BE2C (cell line): ENCODE results near the gene HTN3.
"Not testable (repeated sequence)": the region's sequence is repeated elsewhere in the genome, so short reads cannot be mapped to it uniquely, and the experiment has no call there.

ENCODE experiments used
- DNase-seq: peaks from one replicate; pipeline ENCODE4 v3.0.0-alpha.2; 2020
- H3K27me3 ChIP-seq: fragments of 250-450 bp; sonication (Bioruptor Pico); 2 replicates; pipeline ENCODE4 v1.5.1; 2020; ENCODE audit warnings: mild to moderate bottlenecking
- H3K36me3 ChIP-seq: fragments of 250-450 bp; sonication (Bioruptor Pico); 2 replicates; pipeline ENCODE4 v1.5.1; 2020; ENCODE audit warnings: mild to moderate bottlenecking
- H3K4me1 ChIP-seq: fragments of 250-450 bp; sonication (Bioruptor Pico); 2 replicates; pipeline ENCODE4 v1.5.1; 2020
- H3K4me3 ChIP-seq: 2 replicates; pipeline ENCODE4 v1.5.1; 2011; ENCODE audit warnings: low read depth, low read length
- H3K9me3 ChIP-seq: fragments of 250-450 bp; sonication (Bioruptor Pico); 2 replicates; pipeline ENCODE4 v1.5.1; 2020
- CTCF ChIP-seq: IDR thresholded peaks from 2 replicates; pipeline ENCODE4 v1.5.1; 2012; ENCODE audit warnings: mild to moderate bottlenecking, low read depth, low read length

HTN3 gene

GRCh38 chr4:70041652-70042286, 13.5 kb downstream of the HTN3 start:
- Histone ChIP-seq H3K9me3 (no peaks in the 10 kb centered on the region; the same call in 1 of the 2 replicates), H3K36me3 (no peaks in the 10 kb centered on the region), H3K27me3 (no peaks in the 10 kb centered on the region), H3K4me3 (no peak overlapping the region), H3K4me1 (no peaks in the 10 kb centered on the region)
- peak; percentile 21 for DNase-seq
- no peak for TF ChIP-seq CTCF

- H3K4me1 ChIP-seq, H3K36me3 ChIP-seq, DNase-seq, H3K9me3 ChIP-seq, H3K4me3 ChIP-seq, H3K27me3 ChIP-seq: not testable (repeated sequence)
Measured at GRCh38 chr4:70050138-70050537, 21.9 kb downstream of the HTN3 start, which contains the start of gene HTN1. HTN1 (plus strand) TSS chr4:70050438; CDS start chr4:70053077, 2,639 bp downstream.

GRCh38 chr4:70056534-70056933, 28.3 kb downstream of the HTN3 start:
- H3K36me3 ChIP-seq, H3K4me3 ChIP-seq, H3K4me1 ChIP-seq, H3K27me3 ChIP-seq, H3K9me3 ChIP-seq, DNase-seq: not testable (repeated sequence)

- H3K27me3 ChIP-seq = no peaks in the 10 kb centered on the region
- no peaks in the 10 kb centered on the region for H3K36me3 ChIP-seq
- no peak overlapping the region for H3K4me3 ChIP-seq
- no peaks in the 10 kb centered on the region for H3K9me3 ChIP-seq
- no peaks in the 10 kb centered on the region for H3K4me1 ChIP-seq
- TF ChIP-seq CTCF = no peak
- DNase-seq = no peak
Measured at GRCh38 chr4:70057651-70058050, 29.4 kb downstream of the HTN3 start.

- H3K36me3 ChIP-seq = no peaks in the 10 kb centered on the region
- no peaks in the 10 kb centered on the region for H3K27me3 ChIP-seq
- no peaks in the 10 kb centered on the region for H3K4me1 ChIP-seq
- TF ChIP-seq CTCF = no peak
- no peaks in the 10 kb centered on the region for H3K9me3 ChIP-seq
- no peak overlapping the region for H3K4me3 ChIP-seq
- no peak for DNase-seq
Measured at GRCh38 chr4:70059149-70059548, 30.9 kb downstream of the HTN3 start.

GRCh38 chr4:70062000-70062399, 33.7 kb downstream of the HTN3 start:
- no peak for DNase-seq
- Histone ChIP-seq H3K9me3 (no peaks in the 10 kb centered on the region), H3K4me1 (no peaks in the 10 kb centered on the region), H3K27me3 (no peaks in the 10 kb centered on the region), H3K36me3 (no peaks in the 10 kb centered on the region), H3K4me3 (no peak overlapping the region)
- TF ChIP-seq CTCF = no peak

GRCh38 chr4:70080205-70080604, 51.9 kb downstream of the HTN3 start:
- H3K4me3 ChIP-seq = no peak overlapping the region
- no peak for TF ChIP-seq CTCF
- no peaks in the 10 kb centered on the region for H3K4me1 ChIP-seq
- DNase-seq = no peak
- H3K27me3 ChIP-seq = no peaks in the 10 kb centered on the region
- no peaks in the 10 kb centered on the region for H3K36me3 ChIP-seq
- no peaks in the 10 kb centered on the region for H3K9me3 ChIP-seq
